Mesenchymal stem cell (in vitro differentiated cells and primary cell): ENCODE measurements around the gene NRP1.

Experiments used
- DNase-seq: peaks from one replicate; pipeline ENCODE4 v3.0.0-alpha.2; 2013
- H2AFZ ChIP-seq: one replicate; pipeline ENCODE4 v1.6.1; 2013; ENCODE audit warnings: low read depth, mild to moderate bottlenecking, control low read depth, inconsistent platforms, low read length, moderate library complexity
- H2AK5ac ChIP-seq: 2 replicates; pipeline ENCODE4 v1.6.1; 2013; ENCODE audit warnings: low read length, moderate library complexity, mild to moderate bottlenecking, inconsistent platforms; ENCODE audit not compliant: severe bottlenecking
- H2BK120ac ChIP-seq: one replicate; pipeline ENCODE4 v1.6.1; 2013; ENCODE audit warnings: low read depth, mild to moderate bottlenecking, inconsistent platforms, low read length, moderate library complexity
- H2BK12ac ChIP-seq, 2 experiments: one replicate each; pipeline ENCODE4 v1.6.1; 2013; ENCODE audit warnings: inconsistent platforms in 2 of 2, low read length in 2 of 2, mild to moderate bottlenecking in 2 of 2, moderate library complexity in 2 of 2, control low read depth in 1 of 2
- H2BK15ac ChIP-seq: one replicate; pipeline ENCODE4 v1.6.1; 2013; ENCODE audit warnings: mild to moderate bottlenecking, low read depth, inconsistent platforms; ENCODE audit not compliant: poor library complexity, severe bottlenecking
- H2BK5ac ChIP-seq: 2 replicates; pipeline ENCODE4 v1.6.1; 2013; ENCODE audit warnings: low read depth, mild to moderate bottlenecking, low read length, control low read depth, inconsistent platforms; ENCODE audit not compliant: poor library complexity, severe bottlenecking
- H3K14ac ChIP-seq, 2 experiments: one replicate each; pipeline ENCODE4 v1.6.1; 2013; ENCODE audit warnings: inconsistent platforms in 2 of 2, low read length in 2 of 2, control low read depth in 1 of 2, mild to moderate bottlenecking in 1 of 2, moderate library complexity in 1 of 2
- H3K18ac ChIP-seq, 2 experiments: one replicate each; pipeline ENCODE4 v1.6.1; 2013; ENCODE audit warnings: inconsistent platforms in 2 of 2, low read length in 2 of 2, control low read depth in 1 of 2, low read depth in 1 of 2, mild to moderate bottlenecking in 1 of 2
- H3K23ac ChIP-seq, 2 experiments: one replicate each; pipeline ENCODE4 v1.6.1; 2013; ENCODE audit warnings: inconsistent platforms in 2 of 2, low read length in 2 of 2, mild to moderate bottlenecking in 2 of 2, moderate library complexity in 2 of 2, control low read depth in 1 of 2
- H3K27ac ChIP-seq: 2 replicates; pipeline ENCODE4 v1.5.1; 2013; ENCODE audit warnings: mild to moderate bottlenecking, moderate library complexity, low read length, control low read depth, inconsistent platforms; ENCODE audit not compliant: poor library complexity, severe bottlenecking
- H3K27me3 ChIP-seq, 2 experiments: 2 replicates each; pipeline versions ENCODE4 v1.6.1 to v1.7.0; 2013; ENCODE audit warnings: low read length in 2 of 2, mild to moderate bottlenecking in 2 of 2, moderate library complexity in 2 of 2, control low read depth in 1 of 2, inconsistent platforms in 1 of 2; ENCODE audit not compliant: control insufficient read depth in 1 of 2, insufficient read depth in 1 of 2
- H3K36me3 ChIP-seq, 2 experiments: 2 replicates each; pipeline versions ENCODE4 v1.6.1 to v1.7.0; 2013; ENCODE audit warnings: low read length in 2 of 2, control low read depth in 1 of 2, inconsistent platforms in 1 of 2, low read depth in 1 of 2, mild to moderate bottlenecking in 1 of 2; ENCODE audit not compliant: insufficient read depth in 2 of 2, control insufficient read depth in 1 of 2
- H3K4ac ChIP-seq, 2 experiments: one replicate each; pipeline ENCODE4 v1.6.1; 2013; ENCODE audit warnings: inconsistent platforms in 2 of 2, low read length in 2 of 2, mild to moderate bottlenecking in 2 of 2, moderate library complexity in 2 of 2, control low read depth in 1 of 2, low read depth in 1 of 2
- H3K4me1 ChIP-seq: 2 replicates; pipeline ENCODE4 v1.6.1; 2013; ENCODE audit warnings: low read depth, low read length, control low read depth; ENCODE audit not compliant: control insufficient read depth, insufficient read depth
- H3K4me2 ChIP-seq: 2 replicates; pipeline ENCODE4 v1.6.1; 2013; ENCODE audit warnings: low read length, mild to moderate bottlenecking, inconsistent platforms; ENCODE audit not compliant: poor library complexity, severe bottlenecking
- H3K4me3 ChIP-seq, 2 experiments: 2 replicates each; pipeline versions ENCODE4 v1.5.1 to v1.7.0; 2013; ENCODE audit warnings: low read length in 2 of 2, mild to moderate bottlenecking in 2 of 2, control low read depth in 1 of 2, low read depth in 1 of 2; ENCODE audit not compliant: insufficient read depth in 1 of 2
- H3K79me1 ChIP-seq: replicated peaks from 2 replicates; pipeline ENCODE4 v1.6.1; 2013; ENCODE audit warnings: mild to moderate bottlenecking, control low read depth, low read length, inconsistent platforms; ENCODE audit not compliant: poor library complexity, severe bottlenecking
- H3K9ac ChIP-seq: 2 replicates; pipeline ENCODE4 v1.7.0; 2013; ENCODE audit warnings: mild to moderate bottlenecking, low read length, moderate library complexity
- H3K9me3 ChIP-seq: 2 replicates; pipeline ENCODE4 v1.7.0; 2013; ENCODE audit warnings: mild to moderate bottlenecking, low read length; ENCODE audit not compliant: control insufficient read depth
- H4K8ac ChIP-seq: one replicate; pipeline ENCODE4 v1.6.1; 2013; ENCODE audit warnings: inconsistent platforms, mild to moderate bottlenecking, low read length, moderate library complexity
- H4K91ac ChIP-seq: one replicate; pipeline ENCODE4 v1.6.1; 2013; ENCODE audit warnings: mild to moderate bottlenecking, low read length, inconsistent platforms
- WGBS: methylation state at CpG from one replicate; pipeline ENCODE4 v1.1.7; 2013; ENCODE audit warnings: mixed read lengths; 5-methylcytosine and 5-hydroxymethylcytosine counted together

Gene NRP1

GRCh38 chr10:33327751-33328150 is 6.7 kb downstream of the NRP1 start:
- Histone ChIP-seq H2BK120ac (no peak overlapping the region), H3K4me3 (peak overlapping the region in 1 of 2 experiments; percentile 97), H3K4me1 (no peaks in the 10 kb centered on the region), H4K91ac (no peak overlapping the region), H3K79me1 (no peaks in the 10 kb centered on the region), H3K36me3 (peaks cover 12 to 95% of the 10 kb centered on the region in 2 experiments), H2BK12ac (no peak overlapping the region), H2AK5ac (no peak overlapping the region), H2AFZ (no peak overlapping the region), H3K23ac (no peak overlapping the region), H3K4me2 (no peak overlapping the region), H3K27me3 (no peaks in the 10 kb centered on the region), H3K9ac (peak overlapping the region; percentile 100), H3K4ac (no peak overlapping the region), H2BK5ac (no peak overlapping the region), H3K9me3 (no peaks in the 10 kb centered on the region), H3K27ac (no peak overlapping the region), H3K14ac (no peak overlapping the region), H3K18ac (no peak overlapping the region), H2BK15ac (no peak overlapping the region), H4K8ac (no peak overlapping the region)
- peak; percentile 27 for DNase-seq

GRCh38 chr10:33326933-33327332 is 7.5 kb downstream of the NRP1 start:
- Histone ChIP-seq H2BK120ac (no peak overlapping the region), H3K79me1 (no peaks in the 10 kb centered on the region), H3K23ac (no peak overlapping the region), H3K9ac (peak overlapping the region; percentile 100), H3K27ac (no peak overlapping the region), H2BK5ac (no peak overlapping the region), H2BK15ac (no peak overlapping the region), H2AK5ac (no peak overlapping the region), H3K4me1 (no peaks in the 10 kb centered on the region), H2AFZ (no peak overlapping the region), H3K14ac (no peak overlapping the region), H2BK12ac (no peak overlapping the region), H4K91ac (no peak overlapping the region), H4K8ac (no peak overlapping the region), H3K9me3 (no peaks in the 10 kb centered on the region), H3K27me3 (no peaks in the 10 kb centered on the region), H3K4ac (no peak overlapping the region), H3K36me3 (peaks cover 15 to 97% of the 10 kb centered on the region in 2 experiments), H3K4me3 (peak overlapping the region in 1 of 2 experiments; percentile 97), H3K18ac (no peak overlapping the region), H3K4me2 (no peak overlapping the region)
- 80% methylated on average over 1 of the region's 2 CpGs for WGBS
- DNase-seq, result peak; percentile 32

- Histone ChIP-seq H3K27me3 (no peaks in the 10 kb centered on the region), H4K91ac (no peak overlapping the region), H2BK5ac (no peak overlapping the region), H3K9ac (peak overlapping the region; percentile 100), H3K36me3 (peaks cover 22 to 98% of the 10 kb centered on the region in 2 experiments), H2AK5ac (no peak overlapping the region), H3K4me2 (no peak overlapping the region), H3K4ac (no peak overlapping the region), H2BK120ac (no peak overlapping the region), H3K27ac (peak overlapping the region; percentile 10), H4K8ac (no peak overlapping the region), H2AFZ (no peak overlapping the region), H3K18ac (no peak overlapping the region), H3K79me1 (no peaks in the 10 kb centered on the region), H3K14ac (no peak overlapping the region), H3K4me1 (no peaks in the 10 kb centered on the region), H3K9me3 (no peaks in the 10 kb centered on the region), H3K4me3 (peak overlapping the region in 1 of 2 experiments; percentile 97), H3K23ac (no peak overlapping the region), H2BK15ac (no peak overlapping the region), H2BK12ac (no peak overlapping the region)
- no peak for DNase-seq
- 90% methylated on average over 2 of the region's 2 CpGs for WGBS
These were observed 8.5 kb downstream of the NRP1 start for GRCh38 chr10:33325929-33326328.

GRCh38 chr10:33323721-33324120 is 10.7 kb downstream of the NRP1 start:
- Histone ChIP-seq H3K27me3 (no peaks in the 10 kb centered on the region), H2BK15ac (no peak overlapping the region), H4K91ac (no peak overlapping the region), H2AK5ac (no peak overlapping the region), H3K9ac (no peak overlapping the region), H3K14ac (no peak overlapping the region), H3K79me1 (no peaks in the 10 kb centered on the region), H3K4me2 (no peak overlapping the region), H4K8ac (no peak overlapping the region), H2AFZ (no peak overlapping the region), H3K27ac (no peak overlapping the region), H3K9me3 (no peaks in the 10 kb centered on the region), H2BK5ac (no peak overlapping the region), H3K4ac (no peak overlapping the region), H3K36me3 (peaks cover 40 to 86% of the 10 kb centered on the region in 2 experiments), H2BK120ac (no peak overlapping the region), H3K4me3 (no peak overlapping the region), H3K23ac (no peak overlapping the region), H3K18ac (no peak overlapping the region), H3K4me1 (no peaks in the 10 kb centered on the region), H2BK12ac (no peak overlapping the region)
- DNase-seq, result no peak
- 94% methylated on average over 3 of the region's 6 CpGs for WGBS
